Osteoblast (primary cell): ENCODE data around the gene ALKBH1. TPM values are rescaled to one million over a fixed set of nuclear protein-coding genes. Genes with fewer than 3 reads are reported as not detected.

ENCODE experiments used
- DNase-seq: peaks from one replicate; pipeline ENCODE4 v3.0.0; 2011; ENCODE audit warnings: low spot score, mixed read lengths; ENCODE audit not compliant: insufficient read length; ENCODE audit errors: missing footprints
- H2AFZ ChIP-seq: 2 replicates; pipeline ENCODE4 v1.6.0; 2011; ENCODE audit warnings: mild to moderate bottlenecking, low read length
- H3K27ac ChIP-seq: 2 replicates; pipeline ENCODE4 v1.5.1; 2011; ENCODE audit warnings: mild to moderate bottlenecking, low read depth, low read length, moderate library complexity
- H3K27me3 ChIP-seq: 2 replicates; pipeline ENCODE4 v1.6.0; 2012; ENCODE audit warnings: mild to moderate bottlenecking, control low read depth, inconsistent platforms, low read length, moderate library complexity; ENCODE audit not compliant: insufficient read depth
- H3K36me3 ChIP-seq: 2 replicates; pipeline ENCODE4 v1.5.1; 2011; ENCODE audit warnings: mild to moderate bottlenecking, low read length, control low read depth, moderate library complexity; ENCODE audit not compliant: insufficient read depth
- H3K4me1 ChIP-seq: 2 replicates; pipeline ENCODE4 v1.5.1; 2011; ENCODE audit warnings: mild to moderate bottlenecking, low read length, control low read depth, moderate library complexity; ENCODE audit not compliant: insufficient read depth
- H3K4me2 ChIP-seq: 2 replicates; pipeline ENCODE4 v1.6.0; 2011; ENCODE audit warnings: mild to moderate bottlenecking, low read length; ENCODE audit not compliant: insufficient read depth
- H3K4me3 ChIP-seq: fragments of 200-600 bp; sonication (generic); 3 replicates; pipeline ENCODE4 v1.5.1; 2012; ENCODE audit warnings: mild to moderate bottlenecking, low read length, inconsistent platforms; ENCODE audit not compliant: insufficient read depth
- H3K79me2 ChIP-seq: 2 replicates; pipeline ENCODE4 v1.6.0; 2012; ENCODE audit warnings: mild to moderate bottlenecking, low read length, control low read depth, inconsistent platforms; ENCODE audit not compliant: insufficient read depth
- H3K9me3 ChIP-seq: 2 replicates; pipeline ENCODE4 v1.5.1; 2011; ENCODE audit warnings: low read depth, low read length, control low read depth
- H4K20me1 ChIP-seq: 2 replicates; pipeline ENCODE4 v1.6.0; 2012; ENCODE audit warnings: mild to moderate bottlenecking, low read length, control low read depth; ENCODE audit not compliant: insufficient read depth
- small RNA-seq: library from RNA; depleted of rRNA; stranded (forward); fragments of <200 nt; gene quantifications from one replicate; pipeline ENCODE3, GENCODE V24; 2012
- total RNA-seq: library from RNA; depleted of rRNA; stranded (reverse); fragments of >200 nt; gene quantifications from 2 replicates; pipeline ENCODE4 v1.2.3, GENCODE V29; 2012
- TF ChIP-seq, protein P1 (sequence below): IDR thresholded peaks from 2 replicates; pipeline ENCODE4 v1.5.1; 2011; ENCODE audit warnings: mild to moderate bottlenecking, low read depth, low read length, moderate library complexity; ENCODE audit errors: extremely low read depth

The ALKBH1 gene
- total RNA-seq, 1 donor = 7.6 TPM

DNA sequence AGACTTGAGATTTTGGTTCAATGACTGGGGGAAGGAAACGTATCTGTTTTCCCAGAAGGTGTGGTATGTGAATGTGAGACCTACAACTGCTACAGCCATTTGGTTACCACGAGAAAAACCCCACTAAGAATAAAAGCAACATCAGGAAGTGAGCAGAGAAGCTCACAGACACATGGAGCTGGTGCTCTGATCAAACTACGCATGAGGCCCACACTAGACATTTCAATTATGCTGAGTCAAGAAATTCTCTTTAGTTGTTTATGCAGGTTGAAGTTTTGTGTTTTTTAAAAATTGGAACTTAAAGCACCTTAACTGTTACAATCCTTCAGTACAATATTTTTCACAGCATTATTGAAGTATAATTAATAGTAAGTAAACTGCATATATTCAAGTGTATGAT is 82.5 kb downstream of the ALKBH1 start:
- no peak for DNase-seq
- no peaks in the 10 kb centered on the region for H3K36me3 ChIP-seq
- no peaks in the 10 kb centered on the region for H3K27me3 ChIP-seq
- TF ChIP-seq, protein P1, sequence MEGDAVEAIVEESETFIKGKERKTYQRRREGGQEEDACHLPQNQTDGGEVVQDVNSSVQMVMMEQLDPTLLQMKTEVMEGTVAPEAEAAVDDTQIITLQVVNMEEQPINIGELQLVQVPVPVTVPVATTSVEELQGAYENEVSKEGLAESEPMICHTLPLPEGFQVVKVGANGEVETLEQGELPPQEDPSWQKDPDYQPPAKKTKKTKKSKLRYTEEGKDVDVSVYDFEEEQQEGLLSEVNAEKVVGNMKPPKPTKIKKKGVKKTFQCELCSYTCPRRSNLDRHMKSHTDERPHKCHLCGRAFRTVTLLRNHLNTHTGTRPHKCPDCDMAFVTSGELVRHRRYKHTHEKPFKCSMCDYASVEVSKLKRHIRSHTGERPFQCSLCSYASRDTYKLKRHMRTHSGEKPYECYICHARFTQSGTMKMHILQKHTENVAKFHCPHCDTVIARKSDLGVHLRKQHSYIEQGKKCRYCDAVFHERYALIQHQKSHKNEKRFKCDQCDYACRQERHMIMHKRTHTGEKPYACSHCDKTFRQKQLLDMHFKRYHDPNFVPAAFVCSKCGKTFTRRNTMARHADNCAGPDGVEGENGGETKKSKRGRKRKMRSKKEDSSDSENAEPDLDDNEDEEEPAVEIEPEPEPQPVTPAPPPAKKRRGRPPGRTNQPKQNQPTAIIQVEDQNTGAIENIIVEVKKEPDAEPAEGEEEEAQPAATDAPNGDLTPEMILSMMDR = no peak
- H3K79me2 ChIP-seq = no peaks in the 10 kb centered on the region
- no peak overlapping the region for H3K4me3 ChIP-seq
- H3K4me1 ChIP-seq = no peaks in the 10 kb centered on the region
- no peaks in the 10 kb centered on the region for H4K20me1 ChIP-seq
- H2AFZ ChIP-seq = no peak overlapping the region
- H3K4me2 ChIP-seq = no peak overlapping the region
- no peak overlapping the region for H3K27ac ChIP-seq
- no peaks in the 10 kb centered on the region for H3K9me3 ChIP-seq

DNA sequence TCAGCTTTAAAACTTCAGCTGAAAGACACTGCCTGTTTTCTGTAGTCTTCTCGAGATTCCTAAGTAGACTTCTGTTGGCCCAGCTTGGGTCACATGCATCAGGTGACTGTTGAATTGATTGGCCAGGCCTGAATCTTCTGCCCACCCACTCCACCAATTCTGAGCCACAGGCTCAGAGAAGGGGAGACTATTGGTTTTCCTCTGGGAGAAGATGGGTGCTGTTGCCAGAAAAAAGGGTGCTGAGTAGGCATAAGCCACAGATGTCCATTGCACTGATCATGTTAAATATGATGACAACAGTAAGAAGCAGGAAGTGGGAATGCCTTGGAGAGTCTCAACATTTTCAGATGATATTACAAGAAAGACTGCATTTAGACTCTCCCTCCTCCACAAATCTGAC is 84.6 kb downstream of the ALKBH1 start:
- Histone ChIP-seq H3K27ac (no peak overlapping the region), H3K79me2 (no peaks in the 10 kb centered on the region), H3K4me2 (no peak overlapping the region), H3K36me3 (no peaks in the 10 kb centered on the region), H3K27me3 (no peaks in the 10 kb centered on the region), H3K9me3 (no peaks in the 10 kb centered on the region), H2AFZ (no peak overlapping the region), H3K4me3 (no peak overlapping the region), H3K4me1 (no peaks in the 10 kb centered on the region), H4K20me1 (no peaks in the 10 kb centered on the region)
- TF ChIP-seq, protein P1 = no peak
- DNase-seq = no peak

Small RNA genes within 50 kb of the gene (small RNA-seq; reads per million reads assigned to genes)
- not detected for gene COX6CP11

Other genes starting within 250 kb of the ALKBH1 start
- 60.4 and 67.0 TPM in 2 replicates for gene AHSA1, start 249.9 kb downstream of the ALKBH1 start, total RNA-seq
- gene ISM2, start 209.2 kb downstream of the ALKBH1 start, total RNA-seq = not detected in 2 replicates
- 59.0 and 60.4 TPM in 2 replicates for gene SPTLC2, start 91.4 kb downstream of the ALKBH1 start, total RNA-seq
- gene SLIRP, start 80 bp upstream of the ALKBH1 start, total RNA-seq = 61.3 and 81.4 TPM in 2 replicates
- gene SNW1, start 53.1 kb upstream of the ALKBH1 start, total RNA-seq = 59.4 and 65.7 TPM in 2 replicates
- gene ADCK1, start 92.1 kb upstream of the ALKBH1 start, total RNA-seq = 9.0 and 9.1 TPM in 2 replicates